Gastrocnemius medialis (tissue), 4 donors: ENCODE results near the gene SIDT2. TPM values are rescaled to one million over a fixed set of nuclear protein-coding genes. Genes with fewer than 3 reads are reported as not detected.

Experiments used
- ATAC-seq, 2 donors: fragments of 150-250 bp; one replicate each; pipeline ENCODE4 v1.9.1; 2016
- DNase-seq, 2 donors: peaks; one replicate each; pipeline ENCODE4 v3.0.0-alpha.2; 2019
- H3K27ac ChIP-seq, 4 donors: fragments of 200-600 bp; sonication (generic); 1 replicate in 1 of 4; 2 replicates in 3 of 4; pipeline ENCODE4 v1.5.1; 2016 to 2018; ENCODE audit warnings: mild to moderate bottlenecking in 2 of 4, moderate library complexity in 1 of 4
- H3K27me3 ChIP-seq, 3 donors: fragments of 200-600 bp; sonication (generic) in 2 of 3; 1 replicate in 1 of 3; 2 replicates in 2 of 3; pipeline versions ENCODE4 v1.5.1 to v1.6.0; 2016 to 2019; ENCODE audit warnings: mild to moderate bottlenecking in 1 of 3, moderate library complexity in 1 of 3
- H3K36me3 ChIP-seq, 2 donors: fragments of 200-600 bp; sonication (generic) in 1 of 2; one replicate each; pipeline ENCODE4 v1.5.1; 2017 to 2018
- H3K4me1 ChIP-seq, 2 donors: fragments of 200-600 bp; sonication (generic) in 1 of 2; one replicate each; pipeline ENCODE4 v1.5.1; 2016 to 2017; ENCODE audit warnings: mild to moderate bottlenecking in 2 of 2
- H3K4me3 ChIP-seq, 4 donors: fragments of 200-600 bp; sonication (generic) in 3 of 4; 1 replicate in 1 of 4; 2 replicates in 3 of 4; pipeline ENCODE4 v1.5.1; 2016 to 2019; ENCODE audit warnings: mild to moderate bottlenecking in 2 of 4
- H3K9me3 ChIP-seq, 3 donors: fragments of 200-600 bp; sonication (generic) in 2 of 3; 1 replicate in 1 of 3; 2 replicates in 2 of 3; pipeline ENCODE4 v1.5.1; 2016 to 2019
- POLR2A ChIP-seq, 2 donors: fragments of 450-650 bp; IDR thresholded peaks; one replicate each; pipeline ENCODE4 v1.6.1; 2017; ENCODE audit warnings: antibody characterized with exemption in 2 of 2, mild to moderate bottlenecking in 2 of 2, moderate library complexity in 2 of 2
- in situ Hi-C, 4 donors: fragments of 200-750 bp; cut with MboI; loops; one replicate each; pipeline versions ENCODE4 v1.15.0 to v1.8.0; 2017; ENCODE audit warnings: low sequenced_read_pairs in 4 of 4
- intact Hi-C: fragments of 100-400 bp; cut with DNase I; formaldehyde crosslinking; loops from one replicate; pipeline ENCODE4 v1.15.1; 2023; ENCODE audit warnings: low total_unique reads
- total RNA-seq, 4 donors: library from RNA; depleted of rRNA; stranded (reverse); fragments of >200 nt; gene quantifications; one replicate each; pipeline versions ENCODE4 v1.1.0 to v1.2.3, GENCODE V29; 2016
- TF ChIP-seq, protein P1 (sequence below), 5 experiments: fragments of 450-650 bp in 3 of 5; fragments of 200-600 bp in 2 of 5; sonication (generic) in 2 of 5; IDR thresholded peaks in 4 of 5; conservative IDR thresholded peaks in 1 of 5; 1 replicate in 4 of 5; 2 replicates in 1 of 5; pipeline ENCODE4 v1.5.1; 2016 to 2019; ENCODE audit warnings: antibody characterized with exemption in 5 of 5, mild to moderate bottlenecking in 3 of 5, moderate library complexity in 3 of 5

Gene SIDT2
- total RNA-seq, 4 donors from 2014 or later: 14.3 to 33.9 (median 17.7) TPM

DNA sequence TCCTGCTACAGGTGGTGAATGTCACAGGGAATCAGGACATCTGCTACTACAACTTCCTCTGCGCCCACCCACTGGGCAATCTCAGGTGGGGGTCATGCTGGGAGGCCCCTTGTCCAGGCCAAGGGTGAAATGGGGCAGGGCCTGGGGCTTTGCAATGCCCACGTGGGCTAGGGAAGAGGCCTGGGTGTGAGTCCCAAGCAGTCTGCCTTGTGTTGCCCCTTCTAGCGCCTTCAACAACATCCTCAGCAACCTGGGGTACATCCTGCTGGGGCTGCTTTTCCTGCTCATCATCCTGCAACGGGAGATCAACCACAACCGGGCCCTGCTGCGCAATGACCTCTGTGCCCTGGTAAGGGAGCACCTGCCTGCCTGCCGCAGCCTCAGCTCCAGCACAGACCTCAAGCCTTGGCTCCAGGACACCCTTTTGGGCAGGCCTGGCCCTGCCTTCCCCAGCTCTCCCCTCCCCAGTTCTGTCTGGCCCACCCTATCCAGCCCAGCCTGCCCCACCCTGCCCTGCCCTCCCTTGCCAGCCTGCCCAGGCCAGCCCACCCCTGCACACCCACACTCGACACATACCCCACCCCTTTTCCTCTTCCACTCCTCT, 11.5 kb downstream of the SIDT2 start:
- TF ChIP-seq POLR2A (IDR thresholded peaks at IDR 0.05): no peak
- TF ChIP-seq, protein P1, sequence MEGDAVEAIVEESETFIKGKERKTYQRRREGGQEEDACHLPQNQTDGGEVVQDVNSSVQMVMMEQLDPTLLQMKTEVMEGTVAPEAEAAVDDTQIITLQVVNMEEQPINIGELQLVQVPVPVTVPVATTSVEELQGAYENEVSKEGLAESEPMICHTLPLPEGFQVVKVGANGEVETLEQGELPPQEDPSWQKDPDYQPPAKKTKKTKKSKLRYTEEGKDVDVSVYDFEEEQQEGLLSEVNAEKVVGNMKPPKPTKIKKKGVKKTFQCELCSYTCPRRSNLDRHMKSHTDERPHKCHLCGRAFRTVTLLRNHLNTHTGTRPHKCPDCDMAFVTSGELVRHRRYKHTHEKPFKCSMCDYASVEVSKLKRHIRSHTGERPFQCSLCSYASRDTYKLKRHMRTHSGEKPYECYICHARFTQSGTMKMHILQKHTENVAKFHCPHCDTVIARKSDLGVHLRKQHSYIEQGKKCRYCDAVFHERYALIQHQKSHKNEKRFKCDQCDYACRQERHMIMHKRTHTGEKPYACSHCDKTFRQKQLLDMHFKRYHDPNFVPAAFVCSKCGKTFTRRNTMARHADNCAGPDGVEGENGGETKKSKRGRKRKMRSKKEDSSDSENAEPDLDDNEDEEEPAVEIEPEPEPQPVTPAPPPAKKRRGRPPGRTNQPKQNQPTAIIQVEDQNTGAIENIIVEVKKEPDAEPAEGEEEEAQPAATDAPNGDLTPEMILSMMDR (IDR thresholded peaks at IDR 0.05 in 4 of 5, conservative IDR thresholded peaks at IDR 0.05 in 1 of 5): no peak
- Histone ChIP-seq H3K36me3 (peaks cover 0 to 76% of the 10 kb centered on the region in 2 donors), H3K4me1 (peaks cover 7 to 9% of the 10 kb centered on the region in 2 donors), H3K27me3 (no peaks in the 10 kb centered on the region), H3K9me3 (no peaks in the 10 kb centered on the region), H3K27ac (no peak overlapping the region), H3K4me3 (no peak overlapping the region)
- ATAC-seq: no peak
- intact Hi-C loops (no loop called here), in situ Hi-C loops (no loop called here)
- no peak for DNase-seq

DNA sequence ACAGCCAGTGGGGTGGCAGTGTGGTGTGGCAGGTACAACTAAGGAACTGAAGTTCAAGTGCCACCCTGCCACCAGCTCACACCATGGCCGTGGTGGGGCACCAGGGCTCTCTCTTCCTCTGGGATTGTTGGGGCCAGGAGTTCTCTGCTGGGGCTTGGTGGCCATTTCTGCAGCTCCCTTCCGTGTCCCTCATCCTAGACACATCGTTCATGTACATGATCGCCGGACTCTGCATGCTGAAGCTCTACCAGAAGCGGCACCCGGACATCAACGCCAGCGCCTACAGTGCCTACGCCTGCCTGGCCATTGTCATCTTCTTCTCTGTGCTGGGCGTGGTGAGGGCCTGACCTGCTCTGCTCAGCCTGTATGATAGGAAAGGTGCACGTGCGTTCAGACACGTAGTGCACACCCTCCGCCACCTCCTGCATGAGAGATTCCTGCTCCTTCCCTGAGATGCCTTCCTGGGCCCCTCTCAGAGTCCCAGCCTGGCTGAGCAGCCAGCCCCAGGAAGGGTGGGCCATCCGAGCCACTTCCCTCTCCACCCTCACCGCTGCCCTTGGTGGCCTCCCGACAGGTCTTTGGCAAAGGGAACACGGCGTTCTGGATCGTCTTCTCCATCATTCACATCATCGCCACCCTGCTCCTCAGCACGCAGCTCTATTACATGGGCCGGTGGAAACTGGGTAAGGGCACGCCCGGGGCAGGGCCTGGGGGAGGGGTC, 13.3 kb downstream of the SIDT2 start:
- H3K36me3 ChIP-seq: peaks cover 0 to 76% of the 10 kb centered on the region in 2 donors
- ATAC-seq (no peak), DNase-seq (peak in 1 of 2 donors; percentile 9)
- H3K27me3 ChIP-seq: no peaks in the 10 kb centered on the region
- intact Hi-C loops (no loop called here), in situ Hi-C loops (no loop called here)
- H3K4me1 ChIP-seq: peaks cover 7 to 9% of the 10 kb centered on the region in 2 donors
- H3K9me3 ChIP-seq: no peaks in the 10 kb centered on the region
- no peak overlapping the region for H3K4me3 ChIP-seq
- H3K27ac ChIP-seq: no peak overlapping the region
- no peak for TF ChIP-seq POLR2A (IDR thresholded peaks at IDR 0.05)
- TF ChIP-seq, protein P1 (IDR thresholded peaks at IDR 0.05 in 4 of 5, conservative IDR thresholded peaks at IDR 0.05 in 1 of 5): no peak

DNA sequence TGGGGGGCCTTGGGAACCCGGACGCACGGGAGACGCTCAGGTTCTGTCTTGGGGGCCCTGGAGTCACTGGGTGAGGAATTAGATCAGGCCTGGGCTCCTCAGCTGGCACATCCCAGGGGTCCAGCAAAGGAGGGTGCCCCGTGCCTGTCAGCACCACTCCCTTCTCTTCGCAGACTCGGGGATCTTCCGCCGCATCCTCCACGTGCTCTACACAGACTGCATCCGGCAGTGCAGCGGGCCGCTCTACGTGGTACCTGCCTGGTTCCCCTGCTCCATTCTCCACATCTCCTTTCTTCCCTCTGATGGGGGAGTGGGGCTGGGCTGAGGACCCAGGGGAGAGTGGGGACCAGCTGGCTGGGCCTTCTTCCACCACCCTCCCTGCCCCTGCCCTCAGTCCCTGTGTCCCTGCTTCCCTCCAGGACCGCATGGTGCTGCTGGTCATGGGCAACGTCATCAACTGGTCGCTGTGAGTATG, 13.9 kb downstream of the SIDT2 start:
- no peaks in the 10 kb centered on the region for H3K9me3 ChIP-seq
- intact Hi-C loops (no loop called here), in situ Hi-C loops (no loop called here)
- H3K27me3 ChIP-seq: no peaks in the 10 kb centered on the region
- ATAC-seq (no peak), DNase-seq (no peak)
- H3K36me3 ChIP-seq: peaks cover 0 to 70% of the 10 kb centered on the region in 2 donors
- no peak overlapping the region for H3K4me3 ChIP-seq
- no peak overlapping the region for H3K27ac ChIP-seq
- H3K4me1 ChIP-seq: peaks cover 7 to 9% of the 10 kb centered on the region in 2 donors
- TF ChIP-seq, protein P1 (IDR thresholded peaks at IDR 0.05 in 4 of 5, conservative IDR thresholded peaks at IDR 0.05 in 1 of 5): no peak
- TF ChIP-seq POLR2A (IDR thresholded peaks at IDR 0.05): no peak

DNA sequence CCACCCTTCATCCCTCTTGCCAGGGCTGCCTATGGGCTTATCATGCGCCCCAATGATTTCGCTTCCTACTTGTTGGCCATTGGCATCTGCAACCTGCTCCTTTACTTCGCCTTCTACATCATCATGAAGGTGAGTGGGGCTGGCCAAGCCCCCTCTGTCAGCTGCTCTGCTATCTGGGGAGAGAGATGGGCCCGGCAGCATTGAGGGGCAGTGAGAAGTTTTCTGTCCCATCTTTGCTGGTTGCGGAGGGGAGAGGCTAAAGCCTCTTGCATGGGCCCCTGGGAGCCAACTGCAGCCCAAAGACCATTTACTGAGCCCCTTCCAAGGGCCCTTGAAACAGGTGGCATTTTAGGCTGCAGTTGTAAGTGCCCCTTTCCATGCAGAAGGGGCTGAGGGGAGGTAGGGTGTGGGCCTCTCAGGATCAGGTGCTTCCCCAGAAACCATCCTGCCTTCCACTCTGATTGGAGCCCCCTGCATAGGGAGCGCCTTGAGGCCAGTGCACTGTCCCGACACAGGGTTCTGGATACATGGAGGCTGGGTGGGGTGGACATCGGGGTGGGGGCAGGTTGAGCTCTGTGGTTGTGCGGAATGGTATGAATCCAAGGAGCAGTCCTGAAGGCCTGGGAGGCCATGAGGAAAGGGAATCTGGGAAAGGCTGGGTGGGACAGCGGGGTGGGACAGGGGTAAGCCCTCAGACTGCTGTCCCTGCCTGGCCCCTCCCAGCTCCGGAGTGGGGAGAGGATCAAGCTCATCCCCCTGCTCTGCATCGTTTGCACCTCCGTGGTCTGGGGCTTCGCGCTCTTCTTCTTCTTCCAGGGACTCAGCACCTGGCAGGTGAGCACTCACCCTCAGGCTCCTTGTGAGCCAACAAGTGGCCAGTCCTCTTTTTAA, 14.8 kb downstream of the SIDT2 start:
- no peak for DNase-seq
- H3K27ac ChIP-seq: peak overlapping the region in 2 of 4 donors; percentile 52 to 54

More for the DNA sequence above, 14.8 kb downstream of the SIDT2 start:
- Histone ChIP-seq H3K4me3 (no peak overlapping the region), H3K27me3 (no peaks in the 10 kb centered on the region), H3K4me1 (peaks cover 7 to 9% of the 10 kb centered on the region in 2 donors), H3K9me3 (no peaks in the 10 kb centered on the region), H3K36me3 (peaks cover 0 to 61% of the 10 kb centered on the region in 2 donors)
- TF ChIP-seq, protein P1 (IDR thresholded peaks at IDR 0.05 in 4 of 5, conservative IDR thresholded peaks at IDR 0.05 in 1 of 5): no peak
- no peak for TF ChIP-seq POLR2A (IDR thresholded peaks at IDR 0.05)
- intact Hi-C loops: no loop called here
- in situ Hi-C loops: no loop called here
- no peak for ATAC-seq
